Transverse colon (tissue), 4 donors: ENCODE data around the gene SLX4IP. TPM values are rescaled to one million over a fixed set of nuclear protein-coding genes. Genes with fewer than 3 reads are reported as not detected.

Experiments used
- DNase-seq: peaks from one replicate; pipeline ENCODE4 v3.0.0-alpha.2; 2019
- H3K27ac ChIP-seq, 4 donors: fragments of 200-600 bp; sonication (generic); 2 replicates each; pipeline ENCODE4 v1.5.1; 2016 to 2018; ENCODE audit warnings: inconsistent platforms in 4 of 4
- H3K27me3 ChIP-seq: fragments of 200-600 bp; sonication (generic); 2 replicates; pipeline ENCODE4 v1.5.1; 2017; ENCODE audit warnings: inconsistent platforms
- H3K36me3 ChIP-seq, 4 donors: fragments of 200-600 bp; sonication (generic); 2 replicates each; pipeline ENCODE4 v1.5.1; 2017 to 2019; ENCODE audit warnings: inconsistent platforms in 4 of 4
- H3K4me1 ChIP-seq, 4 donors: fragments of 200-600 bp; sonication (generic); 2 replicates each; pipeline ENCODE4 v1.5.1; 2017 to 2020; ENCODE audit warnings: inconsistent platforms in 4 of 4
- H3K4me3 ChIP-seq, 4 donors: fragments of 200-600 bp; sonication (generic); 1 replicate in 1 of 4; 2 replicates in 3 of 4; pipeline versions ENCODE4 v1.5.1 to v1.6.1; 2017 to 2019; ENCODE audit warnings: inconsistent platforms in 4 of 4
- H3K9me3 ChIP-seq, 2 donors: fragments of 200-600 bp; sonication (generic); 2 replicates each; pipeline ENCODE4 v1.5.1; 2017 to 2019; ENCODE audit warnings: inconsistent platforms in 2 of 2
- EP300 ChIP-seq: sonication (generic); formaldehyde crosslinking; IDR thresholded peaks from one replicate; pipeline ENCODE4 v1.6.1; 2017; ENCODE audit warnings: antibody characterized with exemption, low read depth
- POLR2A ChIP-seq: fragments of 450-650 bp; IDR thresholded peaks from one replicate; pipeline ENCODE4 v1.6.1; 2016; ENCODE audit warnings: antibody characterized with exemption, mild to moderate bottlenecking, moderate library complexity
- POLR2AphosphoS5 ChIP-seq, 3 donors: sonication (generic); formaldehyde crosslinking; IDR thresholded peaks; one replicate each; pipeline ENCODE4 v1.6.1; 2016; ENCODE audit warnings: antibody characterized with exemption in 3 of 3
- WGBS, 2 donors: methylation state at CpG; one replicate each; pipeline ENCODE4 v1.1.5; 2018; ENCODE audit warnings: low coverage in 1 of 2; 5-methylcytosine and 5-hydroxymethylcytosine counted together
- in situ Hi-C, 4 donors: fragments of 200-750 bp; cut with MboI; loops; one replicate each; pipeline versions ENCODE4 v1.15.0 to v1.15.1; 2017; ENCODE audit warnings: low sequenced_read_pairs in 3 of 4, low pct_ligation_motif_present in 1 of 4, low pct_unique_long_range_greater_than_20kb in 1 of 4
- intact Hi-C: fragments of 100-400 bp; cut with DNase I; formaldehyde crosslinking; loops from one replicate; pipeline ENCODE4 v1.15.1; 2023; ENCODE audit warnings: low total_unique reads
- total RNA-seq, 4 donors: library from RNA; depleted of rRNA; stranded (reverse); fragments of >200 nt; gene quantifications; one replicate each; pipeline ENCODE4 v1.1.0, GENCODE V29; 2016
- TF ChIP-seq, protein P1 (sequence below), 5 experiments: fragments of 200-600 bp in 3 of 5; fragments of 450-650 bp in 2 of 5; sonication (generic) in 3 of 5; IDR thresholded peaks; 1 replicate in 2 of 5; 2 replicates in 3 of 5; pipeline ENCODE4 v1.5.1; 2016 to 2017; ENCODE audit warnings: antibody characterized with exemption in 5 of 5, inconsistent platforms in 3 of 5, mild to moderate bottlenecking in 2 of 5, moderate library complexity in 1 of 5

The SLX4IP gene
- total RNA-seq, 4 donors from 2014 or later: 5.4 to 8.4 (median 7.5) TPM

DNA sequence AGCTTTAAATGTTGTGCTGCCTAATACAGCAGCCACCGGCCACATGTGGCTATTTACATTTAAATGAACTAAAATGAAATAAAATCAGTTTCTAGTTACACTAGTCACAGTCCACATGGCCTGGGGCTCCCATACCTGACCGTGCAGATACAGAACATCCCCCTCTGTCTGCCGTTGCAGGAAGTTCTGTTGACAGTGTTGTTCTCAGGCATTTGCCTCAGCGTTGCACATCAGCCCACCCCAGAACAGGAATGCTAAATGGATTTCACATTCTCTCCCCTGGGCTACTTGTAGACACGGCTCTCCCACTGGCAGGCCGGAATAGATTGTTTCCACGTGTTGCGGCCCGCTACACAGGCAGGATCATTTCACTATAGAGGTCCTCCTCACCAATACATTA is 212.4 kb downstream of the SLX4IP start:
- H3K9me3 ChIP-seq: no peaks in the 10 kb centered on the region
- WGBS, 2 donors: 82 to 100% methylated on average over 3 to 9 of the region's 9 CpGs

DNA sequence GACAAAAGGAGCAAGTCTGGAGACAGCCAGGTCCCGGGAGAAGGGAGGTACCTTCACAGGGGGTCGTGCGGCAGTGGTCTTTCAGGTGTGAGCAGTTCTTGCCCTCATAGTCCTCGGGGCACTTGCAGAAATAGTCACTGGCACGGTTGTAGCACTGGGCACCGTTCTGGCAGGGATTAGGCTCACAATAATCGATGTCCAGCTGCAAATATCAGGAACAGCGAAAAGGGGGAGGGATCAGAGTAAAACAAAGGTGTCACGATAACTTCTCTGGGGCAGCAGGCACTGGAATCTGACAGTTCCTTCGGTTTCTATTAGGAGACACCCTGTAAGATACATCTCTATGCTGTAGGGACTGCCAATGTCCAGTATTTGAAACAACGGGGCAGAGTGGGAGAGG is 212.8 kb downstream of the SLX4IP start:
- DNase-seq: peak; percentile 6
- no peak overlapping the region for H3K27ac ChIP-seq
- WGBS, 2 donors: 86 to 92% methylated on average over 2 to 11 of the region's 11 CpGs
- H3K4me3 ChIP-seq: no peak overlapping the region
- H3K27me3 ChIP-seq: no peaks in the 10 kb centered on the region
- no peaks in the 10 kb centered on the region for H3K9me3 ChIP-seq
- TF ChIP-seq, protein P1, sequence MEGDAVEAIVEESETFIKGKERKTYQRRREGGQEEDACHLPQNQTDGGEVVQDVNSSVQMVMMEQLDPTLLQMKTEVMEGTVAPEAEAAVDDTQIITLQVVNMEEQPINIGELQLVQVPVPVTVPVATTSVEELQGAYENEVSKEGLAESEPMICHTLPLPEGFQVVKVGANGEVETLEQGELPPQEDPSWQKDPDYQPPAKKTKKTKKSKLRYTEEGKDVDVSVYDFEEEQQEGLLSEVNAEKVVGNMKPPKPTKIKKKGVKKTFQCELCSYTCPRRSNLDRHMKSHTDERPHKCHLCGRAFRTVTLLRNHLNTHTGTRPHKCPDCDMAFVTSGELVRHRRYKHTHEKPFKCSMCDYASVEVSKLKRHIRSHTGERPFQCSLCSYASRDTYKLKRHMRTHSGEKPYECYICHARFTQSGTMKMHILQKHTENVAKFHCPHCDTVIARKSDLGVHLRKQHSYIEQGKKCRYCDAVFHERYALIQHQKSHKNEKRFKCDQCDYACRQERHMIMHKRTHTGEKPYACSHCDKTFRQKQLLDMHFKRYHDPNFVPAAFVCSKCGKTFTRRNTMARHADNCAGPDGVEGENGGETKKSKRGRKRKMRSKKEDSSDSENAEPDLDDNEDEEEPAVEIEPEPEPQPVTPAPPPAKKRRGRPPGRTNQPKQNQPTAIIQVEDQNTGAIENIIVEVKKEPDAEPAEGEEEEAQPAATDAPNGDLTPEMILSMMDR (IDR thresholded peaks at IDR 0.05): no peak
- TF ChIP-seq EP300 (no peak), POLR2A (no peak), POLR2AphosphoS5 (IDR thresholded peaks at IDR 0.05) (no peak)
- in situ Hi-C loops (no loop called here), intact Hi-C loops (no loop called here)
- peaks cover 0 to 21% (median 3%) of the 10 kb centered on the region in 4 donors for H3K4me1 ChIP-seq
- peaks cover 0 to 76% (median 35%) of the 10 kb centered on the region in 4 donors for H3K36me3 ChIP-seq

More for the DNA sequence above, 212.4 kb downstream of the SLX4IP start:
- no peak for TF ChIP-seq POLR2AphosphoS5 (IDR thresholded peaks at IDR 0.05)
- no peak for TF ChIP-seq POLR2A
- TF ChIP-seq, protein P1 (IDR thresholded peaks at IDR 0.05): no peak
- TF ChIP-seq EP300: no peak
- no peak overlapping the region for H3K4me3 ChIP-seq
- H3K27me3 ChIP-seq: no peaks in the 10 kb centered on the region
- intact Hi-C loops (no loop called here), in situ Hi-C loops (no loop called here)
- H3K4me1 ChIP-seq: peaks cover 0 to 17% (median under 1%) of the 10 kb centered on the region in 4 donors
- peak; percentile 7 for DNase-seq
- H3K36me3 ChIP-seq: peaks cover 0 to 80% (median 36%) of the 10 kb centered on the region in 4 donors
- H3K27ac ChIP-seq: no peak overlapping the region

DNA sequence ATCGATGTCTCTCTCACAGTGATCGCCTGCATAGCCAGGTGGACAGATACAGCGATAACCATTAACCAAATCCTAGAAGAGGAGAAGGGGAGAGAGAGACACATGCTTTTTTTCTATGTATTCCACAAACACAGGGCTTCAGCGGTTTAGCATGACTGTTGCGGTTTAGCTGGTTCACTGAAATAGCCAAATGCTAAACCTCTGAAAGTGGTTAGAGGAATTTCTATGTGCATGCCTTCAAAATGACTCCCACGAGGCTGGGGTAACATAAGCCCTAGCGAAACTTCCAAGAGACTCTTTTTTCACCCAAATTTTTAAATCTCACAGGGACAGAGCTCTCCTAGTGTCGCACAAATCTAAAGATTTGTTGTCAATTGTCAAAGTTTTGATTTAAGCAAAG is 213.5 kb downstream of the SLX4IP start:
- DNase-seq: peak; percentile 1
- Histone ChIP-seq H3K4me3 (no peak overlapping the region), H3K27me3 (no peaks in the 10 kb centered on the region), H3K9me3 (no peaks in the 10 kb centered on the region), H3K27ac (no peak overlapping the region), H3K4me1 (peaks cover 0 to 29% (median 4%) of the 10 kb centered on the region in 4 donors), H3K36me3 (peaks cover 0 to 68% (median 34%) of the 10 kb centered on the region in 4 donors)
- WGBS, 2 donors: 77 to 78% methylated on average over 3 to 8 of the region's 8 CpGs
- intact Hi-C loops (no loop called here), in situ Hi-C loops (no loop called here)
- TF ChIP-seq POLR2A: no peak
- no peak for TF ChIP-seq EP300
- TF ChIP-seq POLR2AphosphoS5 (IDR thresholded peaks at IDR 0.05): no peak
- TF ChIP-seq, protein P1 (IDR thresholded peaks at IDR 0.05): no peak

DNA sequence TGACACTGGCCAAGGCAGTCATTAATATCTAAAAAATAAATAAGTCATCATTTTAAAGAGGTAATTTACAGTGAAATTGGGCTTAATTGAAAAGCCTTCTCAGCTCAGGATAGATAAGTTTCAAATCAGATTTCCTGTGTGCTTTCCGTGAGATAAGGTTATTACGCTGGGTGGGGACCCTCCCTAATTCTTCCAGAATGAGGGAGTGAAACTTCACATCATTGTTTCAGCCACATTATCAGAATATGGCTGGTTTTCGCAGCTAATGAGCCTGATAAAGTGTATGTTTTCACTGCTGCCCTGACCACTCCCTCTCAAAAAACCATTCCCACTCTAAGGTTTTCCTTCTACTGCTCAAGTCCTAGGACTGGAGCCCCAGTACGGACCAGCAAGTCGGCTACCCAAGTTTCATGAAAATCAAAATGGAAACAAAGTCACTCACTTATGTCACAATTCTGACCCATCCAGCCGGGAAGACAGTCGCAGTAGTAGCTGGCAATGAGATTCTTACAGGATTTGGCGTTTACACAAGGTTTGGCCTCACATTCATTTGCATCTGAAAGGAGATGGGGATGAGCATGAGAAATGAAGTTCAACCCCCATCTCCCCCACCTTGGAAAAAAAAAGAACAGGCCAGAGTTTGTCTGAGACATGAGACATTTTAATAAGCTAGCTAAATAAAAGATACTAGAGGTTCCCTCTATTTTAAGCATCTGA is 214.1 kb downstream of the SLX4IP start:
- Histone ChIP-seq H3K4me1 (peaks cover 2 to 35% (median 7%) of the 10 kb centered on the region in 4 donors), H3K27me3 (no peaks in the 10 kb centered on the region), H3K4me3 (no peak overlapping the region), H3K9me3 (no peaks in the 10 kb centered on the region), H3K36me3 (peaks cover 0 to 67% (median 31%) of the 10 kb centered on the region in 4 donors), H3K27ac (no peak overlapping the region)
- intact Hi-C loops: no loop called here
- peak; percentile 0 for DNase-seq
- no peak for TF ChIP-seq POLR2AphosphoS5 (IDR thresholded peaks at IDR 0.05)
- TF ChIP-seq, protein P1 (IDR thresholded peaks at IDR 0.05): no peak
- no peak for TF ChIP-seq POLR2A
- no peak for TF ChIP-seq EP300
- 75 to 85% methylated on average over 8 of the region's 8 CpGs for WGBS, 2 donors
- in situ Hi-C loops: no loop called here
